HepG2 (cell line): ENCODE results near the gene SLC45A3. TPM values are rescaled to one million over a fixed set of nuclear protein-coding genes. Genes with fewer than 3 reads are reported as not detected.

Experiments
- ATAC-seq: fragments of 200-7000 bp; cut with Tn5 transposase; 3 replicates; pipeline ENCODE4 v1.9.1; 2020; ENCODE audit warnings: mild to moderate bottlenecking, moderate library complexity
- BruUV-seq: library from RNA; stranded (reverse); fragments of 400-500 nt; replicated peaks from 2 replicates; lab custom pipeline; 2021; lab: Mats Ljungman, UMichigan
- CTCF ChIA-PET: fragments of 300-600 bp; formaldehyde crosslinking; extraction: SDS; loops from one replicate; lab custom pipeline; 2021; ENCODE audit warnings: low total read pairs, inconsistent platforms, low intra/inter-chr PET ratio; lab: Yijun Ruan, JAX
- POLR2A ChIA-PET: fragments of 350-600 bp; sonication (Branson Sonifier 250); formaldehyde crosslinking; loops from one replicate; lab custom pipeline; 2020; ENCODE audit warnings: antibody characterized with exemption, inconsistent platforms; lab: Yijun Ruan, JAX
- DNase-seq: peaks from one replicate; pipeline ENCODE4 v3.0.0-alpha.2; 2015; ENCODE audit warnings: low spot score
- FAIRE-seq: peaks from 3 replicates; lab custom pipeline; 2011; peaks lifted over from hg19 to GRCh38; lab: Jason Lieb, UNC
- H2AFZ ChIP-seq: one replicate; pipeline ENCODE4 v1.6.1; 2011; ENCODE audit warnings: low read length, inconsistent platforms
- H3K27ac ChIP-seq: fragments of 300-600 bp; 3 replicates; pipeline ENCODE4 v1.8.0; 2011; ENCODE audit warnings: mixed run types, mild to moderate bottlenecking, mixed read lengths, low read length, inconsistent platforms; ENCODE audit not compliant: insufficient read depth; ENCODE audit errors: extremely low read length
- H3K27me3 ChIP-seq, 2 experiments: fragments of 200-600 bp in 1 of 2; 2 replicates in 1 of 2; 3 replicates in 1 of 2; pipeline versions ENCODE4 v1.6.0 to v1.8.0; 2011; ENCODE audit warnings: low read length in 2 of 2, mild to moderate bottlenecking in 2 of 2, moderate library complexity in 2 of 2, inconsistent platforms in 1 of 2; ENCODE audit not compliant: insufficient read depth in 2 of 2, control insufficient read depth in 1 of 2
- H3K36me3 ChIP-seq, 2 experiments: fragments of 200-600 bp in 1 of 2; replicated peaks in 1 of 2; 2 replicates in 1 of 2; 3 replicates in 1 of 2; pipeline versions ENCODE4 v1.5.1 to v1.8.0; 2011; ENCODE audit warnings: low read length in 2 of 2, inconsistent platforms in 1 of 2; ENCODE audit not compliant: insufficient read depth in 2 of 2, control insufficient read depth in 1 of 2
- H3K4me1 ChIP-seq: 2 replicates; pipeline ENCODE4 v1.5.1; 2012; ENCODE audit warnings: low read length, inconsistent platforms; ENCODE audit not compliant: insufficient read depth
- H3K4me2 ChIP-seq: 2 replicates; pipeline ENCODE4 v1.6.0; 2011; ENCODE audit warnings: low read depth, low read length, inconsistent platforms
- H3K4me3 ChIP-seq, 3 experiments: fragments of 200-600 bp in 1 of 3; sonication (generic), shearing (Covaris generic) in 1 of 3; replicated peaks in 1 of 3; 2 replicates each; pipeline ENCODE4 v1.5.1; 2011 to 2016; ENCODE audit warnings: low read length in 3 of 3, inconsistent platforms in 2 of 3, low read depth in 2 of 3, mild to moderate bottlenecking in 2 of 3, control low read depth in 1 of 3, mixed read lengths in 1 of 3; ENCODE audit not compliant: insufficient read depth in 1 of 3
- H3K79me2 ChIP-seq: one replicate; pipeline ENCODE4 v1.6.1; 2011; ENCODE audit warnings: low read length, inconsistent platforms; ENCODE audit not compliant: insufficient read depth
- H3K9ac ChIP-seq: 2 replicates; pipeline ENCODE4 v1.6.0; 2011; ENCODE audit warnings: mild to moderate bottlenecking, low read depth, low read length, inconsistent platforms; ENCODE audit not compliant: insufficient read depth
- H3K9me3 ChIP-seq: 2 replicates; pipeline ENCODE4 v1.5.1; 2012; ENCODE audit warnings: mild to moderate bottlenecking, low read length
- H4K20me1 ChIP-seq: 2 replicates; pipeline ENCODE4 v1.6.0; 2011; ENCODE audit warnings: inconsistent platforms, mild to moderate bottlenecking, low read length, moderate library complexity; ENCODE audit not compliant: insufficient read depth
- AHR ChIP-seq: IDR thresholded peaks from 2 replicates; pipeline ENCODE4 v1.6.1; 2018; ENCODE audit warnings: missing genetic modification reagents, missing compliant biosample characterization
- CEBPG ChIP-seq: IDR thresholded peaks from 2 replicates; pipeline ENCODE4 v1.6.1; 2016
- CREM ChIP-seq, 2 experiments: sonication (generic) in 1 of 2; formaldehyde crosslinking in 1 of 2; IDR thresholded peaks; 2 replicates each; pipeline versions ENCODE4 v1.4.0 to v1.6.1; 2016 to 2020; ENCODE audit warnings: antibody characterized with exemption in 1 of 2, mild to moderate bottlenecking in 1 of 2, missing genetic modification reagents in 1 of 2
- ESRRA ChIP-seq: sonication (generic); formaldehyde crosslinking; IDR thresholded peaks from 2 replicates; pipeline ENCODE4 v1.5.1; 2020; ENCODE audit warnings: mild to moderate bottlenecking, low read depth, missing genetic modification reagents
- HIC2 ChIP-seq: sonication (generic); formaldehyde crosslinking; IDR thresholded peaks from 2 replicates; pipeline ENCODE4 v1.9.0; 2022; ENCODE audit warnings: low read depth, missing genetic modification reagents
- KAT2B ChIP-seq: fragments of 150-350 bp; IDR thresholded peaks from 2 replicates; pipeline ENCODE4 v1.6.1; 2014; ENCODE audit warnings: low read depth, low read length, borderline replicate concordance
- KDM5A ChIP-seq: fragments of 200-600 bp; sonication (generic); IDR thresholded peaks from 2 replicates; pipeline ENCODE4 v1.7.0; 2018; ENCODE audit warnings: antibody characterized with exemption, mild to moderate bottlenecking, low read length, borderline replicate concordance
- MAZ ChIP-seq, 2 experiments: sonication (generic) in 1 of 2; formaldehyde crosslinking in 1 of 2; IDR thresholded peaks; 2 replicates each; pipeline versions ENCODE4 v1.5.0 to v1.6.1; 2012 to 2020; ENCODE audit warnings: low read depth in 2 of 2, mild to moderate bottlenecking in 2 of 2, borderline replicate concordance in 1 of 2, improper control_type of control experiment in 1 of 2, low read length in 1 of 2, missing genetic modification reagents in 1 of 2, moderate library complexity in 1 of 2
- SMARCC2 ChIP-seq: fragments of 450-650 bp; IDR thresholded peaks from 2 replicates; pipeline ENCODE4 v1.6.1; 2017; ENCODE audit warnings: antibody characterized with exemption, mild to moderate bottlenecking
- ZBTB10 ChIP-seq: sonication (generic); formaldehyde crosslinking; IDR thresholded peaks from 2 replicates; pipeline ENCODE4 v1.4.0; 2020; ENCODE audit warnings: missing genetic modification reagents, borderline replicate concordance
- ZBTB42 ChIP-seq: sonication (generic); formaldehyde crosslinking; IDR thresholded peaks from 2 replicates; pipeline ENCODE4 v1.5.0; 2020; ENCODE audit warnings: mild to moderate bottlenecking, missing genetic modification reagents
- ZNF597 ChIP-seq: sonication (generic); formaldehyde crosslinking; IDR thresholded peaks from 2 replicates; pipeline ENCODE4 v1.5.0; 2020; ENCODE audit warnings: missing genetic modification reagents
- whole genome bisulfite sequencing: methylation state at CpG from one replicate; pipeline ENCODE4 v1.1.6; 2017; ENCODE audit warnings: low lambda C conversion rate; 5-methylcytosine and 5-hydroxymethylcytosine counted together
- in situ Hi-C: cut with HindIII; loops from 2 replicates; pipeline ENCODE4 v1.10.0; 2017; ENCODE audit warnings: low pct_unique_long_range_greater_than_20kb; ENCODE audit not compliant: extremely low pct_ligation_motif_present
- intact Hi-C: fragments of 100-400 bp; cut with micrococcal nuclease; formaldehyde crosslinking; loops from one replicate; pipeline ENCODE4 v1.10.0; 2022; ENCODE audit not compliant: unreplicated experiment
- polyA plus RNA-seq, 8 experiments: library from polyadenylated mRNA; depleted of rRNA in 3 of 8; stranded (reverse) in 7 of 8; unstranded in 1 of 8; fragments of >200 nt; fragmentation: Illumina TruSeq in 4 of 8; extraction: Trizol in 4 of 8; gene quantifications; 2 replicates each; pipeline versions ENCODE4 v1.2.1 to v1.2.3, GENCODE V29; 2011 to 2016; ENCODE audit warnings: low read depth in 4 of 8, missing spikeins in 1 of 8, mixed read lengths in 1 of 8; ENCODE audit not compliant: insufficient read depth in 1 of 8
- total RNA-seq, 5 experiments: library from RNA; depleted of rRNA; stranded (reverse); fragments of >200 nt; fragmentation: Illumina TruSeq; extraction: Trizol; gene quantifications; 2 replicates each; pipeline ENCODE4 v1.2.3, GENCODE V29; 2016; ENCODE audit warnings: low read depth in 1 of 5

SLC45A3 gene
- total and polyA plus RNA-seq, 2 of the 13 experiments (the other 11 are each of a cell fraction or from before 2014, with no cell fraction given): 3.4 to 4.1 TPM

- TF ChIP-seq CREM (IDR thresholded peaks at IDR 0.05) (peak; percentile 43; the same call in 1 of the 2 replicates), CREM (CRISPR knock-in tag; IDR thresholded peaks at IDR 0.05) (no peak), MAZ (IDR thresholded peaks at IDR 0.05; ENCODE audit: borderline replicate concordance, low read depth, low read length) (no peak), MAZ (CRISPR knock-in tag; IDR thresholded peaks at IDR 0.05; ENCODE audit: low read depth) (no peak), CEBPG (CRISPR knock-in tag) (peak; percentile 48)
These were observed 63.6 kb downstream of the SLC45A3 start (continued) for GRCh38 chr1:205616563-205617293.

GRCh38 chr1:205615789-205616188 is 64.5 kb downstream of the SLC45A3 start:
- H3K27me3 ChIP-seq: no peaks in the 10 kb centered on the region
- no peaks in the 10 kb centered on the region for H3K9me3 ChIP-seq
- BruUV-seq: TSS peak; percentile 35
- H3K79me2 ChIP-seq: peaks cover 5% of the 10 kb centered on the region
- in situ Hi-C loops (no loop called here), intact Hi-C loops (no loop called here)
- ChIA-PET CTCF (no interaction called here), POLR2A (no interaction called here)
- no peaks in the 10 kb centered on the region for H4K20me1 ChIP-seq
- ATAC-seq (no peak), DNase-seq (no peak), FAIRE-seq (no peak)
- 89% methylated on average over 1 of the region's 1 CpG for whole genome bisulfite sequencing
- H3K4me1 ChIP-seq: peaks cover 41% of the 10 kb centered on the region
- peaks cover 17 to 56% of the 10 kb centered on the region in 2 experiments for H3K36me3 ChIP-seq
- H3K27ac ChIP-seq: peak overlapping the region; percentile 5
- H3K4me2 ChIP-seq: no peak overlapping the region
- no peak overlapping the region for H3K4me3 ChIP-seq
- H2AFZ ChIP-seq: no peak overlapping the region
- TF ChIP-seq SMARCC2 (no peak), HIC2 (CRISPR knock-in tag) (no peak), KDM5A (no peak), ESRRA (CRISPR knock-in tag) (no peak), ZNF597 (CRISPR knock-in tag) (no peak), KAT2B (no peak), AHR (CRISPR knock-in tag) (no peak), ZBTB42 (no peak), ZBTB10 (no peak)
- no peak overlapping the region for H3K9ac ChIP-seq
